ENCODE measurements around the gene GSG1. TPM values are rescaled to one million over a fixed set of nuclear protein-coding genes. Genes with fewer than 3 reads are reported as not detected.
A peak's percentile ranks its signal among the peaks of the same experiment; 100 is the strongest.

The GSG1 gene
- total RNA-seq, 1 donor from 2014 or later = not detected

GRCh38 chr12:13099066-13099843 lies 4.2 kb downstream of the GSG1 start:
- Mint-ChIP-seq H3K27ac (ENCODE audit: unreplicated experiment) (peak overlapping the region; percentile 98), H3K27me3 (ENCODE audit: unreplicated experiment) (no peaks in the 10 kb centered on the region), H3K4me1 (ENCODE audit: unreplicated experiment) (peaks cover 77% of the 10 kb centered on the region), H3K9me3 (ENCODE audit: unreplicated experiment) (no peaks in the 10 kb centered on the region), H3K4me3 (ENCODE audit: unreplicated experiment) (no peak overlapping the region), H3K36me3 (ENCODE audit: unreplicated experiment) (no peaks in the 10 kb centered on the region)
- no peak for DNase-seq (ENCODE audit: extremely low spot score, unreplicated experiment)
- TF ChIP-seq CTCF (IDR thresholded peaks at IDR 0.05) = no peak

GRCh38 chr12:13097491-13098011 lies 5.9 kb downstream of the GSG1 start:
- no peak for TF ChIP-seq CTCF (IDR thresholded peaks at IDR 0.05)
- peak overlapping the region; percentile 98 for H3K27ac Mint-ChIP-seq (ENCODE audit: unreplicated experiment)
- H3K4me3 Mint-ChIP-seq (ENCODE audit: unreplicated experiment) = peak overlapping the region; percentile 52
- H3K4me1 Mint-ChIP-seq (ENCODE audit: unreplicated experiment) = peaks cover 85% of the 10 kb centered on the region
- no peak for DNase-seq (ENCODE audit: extremely low spot score, unreplicated experiment)
- no peaks in the 10 kb centered on the region for H3K27me3 Mint-ChIP-seq (ENCODE audit: unreplicated experiment)
- no peaks in the 10 kb centered on the region for H3K9me3 Mint-ChIP-seq (ENCODE audit: unreplicated experiment)
- H3K36me3 Mint-ChIP-seq (ENCODE audit: unreplicated experiment) = no peaks in the 10 kb centered on the region

GRCh38 chr12:13095266-13095995 lies 8.0 kb downstream of the GSG1 start:
- H3K36me3 Mint-ChIP-seq (ENCODE audit: unreplicated experiment) = no peaks in the 10 kb centered on the region
- H3K27me3 Mint-ChIP-seq (ENCODE audit: unreplicated experiment) = no peaks in the 10 kb centered on the region
- H3K27ac Mint-ChIP-seq (ENCODE audit: unreplicated experiment) = peak overlapping the region; percentile 64
- DNase-seq (ENCODE audit: extremely low spot score, unreplicated experiment) = peak; percentile 4
- peaks cover 74% of the 10 kb centered on the region for H3K4me1 Mint-ChIP-seq (ENCODE audit: unreplicated experiment)
- no peaks in the 10 kb centered on the region for H3K9me3 Mint-ChIP-seq (ENCODE audit: unreplicated experiment)
- no peak overlapping the region for H3K4me3 Mint-ChIP-seq (ENCODE audit: unreplicated experiment)
- TF ChIP-seq CTCF (IDR thresholded peaks at IDR 0.05) = no peak

GRCh38 chr12:13094367-13094766 lies 9.1 kb downstream of the GSG1 start:
- Mint-ChIP-seq H3K27me3 (ENCODE audit: unreplicated experiment) (no peaks in the 10 kb centered on the region), H3K36me3 (ENCODE audit: unreplicated experiment) (no peaks in the 10 kb centered on the region), H3K27ac (ENCODE audit: unreplicated experiment) (peak overlapping the region; percentile 54), H3K4me1 (ENCODE audit: unreplicated experiment) (peaks cover 63% of the 10 kb centered on the region), H3K9me3 (ENCODE audit: unreplicated experiment) (no peaks in the 10 kb centered on the region), H3K4me3 (ENCODE audit: unreplicated experiment) (no peak overlapping the region)
- no peak for TF ChIP-seq CTCF (IDR thresholded peaks at IDR 0.05)
- DNase-seq (ENCODE audit: extremely low spot score, unreplicated experiment) = no peak

GRCh38 chr12:13093848-13094220 lies 9.6 kb downstream of the GSG1 start:
- H3K4me1 Mint-ChIP-seq (ENCODE audit: unreplicated experiment) = peaks cover 58% of the 10 kb centered on the region
- no peak for DNase-seq (ENCODE audit: extremely low spot score, unreplicated experiment)
- H3K36me3 Mint-ChIP-seq (ENCODE audit: unreplicated experiment) = no peaks in the 10 kb centered on the region
- H3K9me3 Mint-ChIP-seq (ENCODE audit: unreplicated experiment) = no peaks in the 10 kb centered on the region
- no peak overlapping the region for H3K4me3 Mint-ChIP-seq (ENCODE audit: unreplicated experiment)
- no peaks in the 10 kb centered on the region for H3K27me3 Mint-ChIP-seq (ENCODE audit: unreplicated experiment)
- H3K27ac Mint-ChIP-seq (ENCODE audit: unreplicated experiment) = peak overlapping the region; percentile 54
- no peak for TF ChIP-seq CTCF (IDR thresholded peaks at IDR 0.05)
